K562 (cell line): Measurements from ENCODE around the gene FN1.

ENCODE experiments used
- CHCHD3 ChIP-seq: fragments of 250-450 bp; sonication (Bioruptor Pico); IDR thresholded peaks from 2 replicates; pipeline ENCODE4 v2.1.2; 2022; ENCODE audit warnings: mild to moderate bottlenecking
- EHMT2 ChIP-seq: fragments of 450-650 bp; IDR thresholded peaks from 2 replicates; pipeline ENCODE4 v1.6.1; 2018; ENCODE audit warnings: antibody characterized with exemption
- KAT8 ChIP-seq: fragments of 450-650 bp; IDR thresholded peaks from 2 replicates; pipeline ENCODE4 v1.6.1; 2016; ENCODE audit warnings: low read depth, mild to moderate bottlenecking
- ZBTB12 ChIP-seq: fragments of 250-450 bp; sonication (Bioruptor Pico); IDR thresholded peaks from 2 replicates; pipeline ENCODE4 v1.4.0; 2020

GRCh38 chr2:215355801-215356200, 80.1 kb downstream of the FN1 start:
- TF ChIP-seq CHCHD3 (CRISPR knock-in tag) (no peak), ZBTB12 (CRISPR knock-in tag) (no peak), KAT8 (no peak), EHMT2 (no peak)
